GM18907 (cell line): Measurements from ENCODE around the gene ANKRD11.
"Not testable (repeated sequence)": the region's sequence is repeated elsewhere in the genome, so short reads cannot be mapped to it uniquely, and the experiment has no call there.

ENCODE experiments used
- ATAC-seq: cut with Tn5 transposase; IDR thresholded peaks from one replicate; pipeline ENCODE4 v1.9.1; 2021; ENCODE audit warnings: mild to moderate bottlenecking, moderate library complexity; ENCODE audit not compliant: unreplicated experiment

Gene ANKRD11

DNA sequence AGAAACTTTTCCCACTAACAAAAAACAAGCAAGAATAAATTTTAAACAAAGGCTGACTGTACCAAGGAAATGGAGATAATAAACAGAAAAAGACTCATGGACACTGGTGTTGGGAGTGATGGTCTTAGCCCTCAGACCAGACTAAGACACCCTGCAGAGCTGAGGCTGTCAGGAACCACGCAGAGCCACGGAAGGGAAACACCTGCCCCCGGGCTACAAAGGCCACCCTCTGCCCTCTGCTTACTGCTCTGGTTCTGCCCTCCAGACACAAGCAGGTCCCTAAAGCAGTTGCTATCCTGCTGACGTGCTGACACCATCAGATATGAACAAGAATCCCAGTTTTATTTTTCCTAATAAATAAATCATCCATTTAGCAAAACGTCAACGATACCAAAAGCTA is 80.0 kb downstream of the ANKRD11 start:
- no peak for ATAC-seq

DNA sequence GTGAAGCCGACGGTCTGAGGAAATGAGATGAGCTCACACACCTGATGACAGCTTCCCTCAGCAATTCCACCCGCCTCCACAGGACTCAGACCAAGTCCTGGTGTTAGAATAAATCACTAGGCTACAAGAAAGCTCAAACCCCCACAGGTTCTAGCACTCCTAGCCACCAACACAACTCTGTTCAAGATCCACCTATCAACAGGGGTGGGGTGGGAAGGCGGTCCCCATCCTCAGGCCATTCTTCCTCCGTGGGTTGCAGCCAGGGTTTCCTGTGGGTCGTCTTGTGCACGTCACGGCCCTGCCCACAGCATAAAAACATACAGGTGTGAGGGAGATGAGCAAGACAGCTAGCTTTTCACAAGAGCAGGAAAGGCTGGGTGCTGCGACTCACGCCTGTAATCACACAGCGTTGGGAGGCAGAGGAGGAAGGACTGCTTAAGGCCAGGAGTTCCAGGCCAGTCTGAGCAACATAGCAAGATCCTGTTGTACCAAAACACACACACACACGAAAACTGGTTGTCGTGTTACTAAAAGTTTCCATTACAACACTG is 81.1 kb downstream of the ANKRD11 start:
- ATAC-seq = no peak

DNA sequence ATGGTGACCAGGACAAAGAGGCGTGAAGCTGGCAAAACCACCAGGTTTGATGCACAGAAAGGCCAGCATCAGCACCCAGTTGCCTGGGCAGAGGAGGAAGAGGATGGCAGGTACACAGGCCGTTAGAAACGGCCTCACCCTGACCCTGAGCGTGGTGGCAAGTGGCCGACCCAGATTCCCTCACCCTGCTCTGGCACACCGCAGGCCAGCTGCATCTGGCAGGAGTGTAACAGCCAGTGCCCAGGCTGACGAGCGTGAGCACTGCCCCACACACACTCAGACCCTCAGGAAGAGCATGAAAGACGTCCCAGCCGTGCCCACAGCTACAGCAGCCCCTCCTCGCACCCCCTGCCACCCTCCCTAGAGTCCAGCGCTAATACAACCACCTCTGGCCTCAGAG is 82.0 kb downstream of the ANKRD11 start:
- ATAC-seq = no peak

DNA sequence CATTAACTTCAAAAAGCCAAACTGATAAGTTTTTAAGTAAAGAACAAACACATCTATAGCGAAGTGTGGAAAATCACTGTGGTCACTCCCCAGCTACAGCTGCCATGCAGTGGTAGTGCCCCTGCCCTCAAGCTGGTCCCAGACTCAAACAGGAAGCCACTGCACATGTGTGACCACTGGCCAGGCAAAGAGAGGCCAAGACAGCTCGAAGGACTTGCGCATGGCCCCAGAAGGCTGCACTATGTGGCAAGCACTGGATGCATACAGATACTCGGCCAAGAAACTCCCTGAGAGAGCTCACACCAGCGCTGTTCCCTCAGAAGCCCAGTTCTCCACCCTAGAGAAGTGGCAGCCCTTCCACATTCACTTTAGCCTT is 82.4 kb downstream of the ANKRD11 start:
- no peak for ATAC-seq

DNA sequence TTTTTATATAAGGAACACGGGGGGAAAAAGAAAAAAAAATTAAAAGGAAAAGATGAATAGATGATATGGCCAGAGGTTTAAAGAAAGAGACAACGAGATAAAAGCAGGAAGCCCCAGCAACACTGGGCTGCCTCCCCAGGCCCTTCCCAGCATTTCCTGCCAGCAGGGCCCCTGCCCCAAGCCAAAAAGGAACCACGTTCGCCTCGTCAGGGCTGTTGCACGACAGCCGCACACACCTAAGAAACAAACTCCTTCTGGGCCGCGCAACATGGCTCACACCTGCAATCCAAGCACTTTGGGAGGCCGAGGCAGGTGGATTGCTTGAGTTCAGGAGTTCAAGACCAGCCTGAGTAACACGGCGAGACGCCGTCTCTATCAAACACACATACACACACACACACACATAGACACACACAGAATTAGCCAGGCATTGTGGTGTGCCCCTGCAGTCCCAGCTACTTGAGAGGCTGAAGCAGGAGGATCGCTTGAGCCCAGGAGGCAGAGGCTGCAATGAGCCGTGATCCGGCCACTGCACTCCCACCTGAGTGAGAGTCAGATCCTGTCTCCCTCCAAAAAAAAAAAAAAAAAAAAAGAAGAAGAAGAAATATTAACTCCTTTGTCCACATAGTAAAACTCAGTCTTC is 83.0 kb downstream of the ANKRD11 start:
- ATAC-seq = no peak

DNA sequence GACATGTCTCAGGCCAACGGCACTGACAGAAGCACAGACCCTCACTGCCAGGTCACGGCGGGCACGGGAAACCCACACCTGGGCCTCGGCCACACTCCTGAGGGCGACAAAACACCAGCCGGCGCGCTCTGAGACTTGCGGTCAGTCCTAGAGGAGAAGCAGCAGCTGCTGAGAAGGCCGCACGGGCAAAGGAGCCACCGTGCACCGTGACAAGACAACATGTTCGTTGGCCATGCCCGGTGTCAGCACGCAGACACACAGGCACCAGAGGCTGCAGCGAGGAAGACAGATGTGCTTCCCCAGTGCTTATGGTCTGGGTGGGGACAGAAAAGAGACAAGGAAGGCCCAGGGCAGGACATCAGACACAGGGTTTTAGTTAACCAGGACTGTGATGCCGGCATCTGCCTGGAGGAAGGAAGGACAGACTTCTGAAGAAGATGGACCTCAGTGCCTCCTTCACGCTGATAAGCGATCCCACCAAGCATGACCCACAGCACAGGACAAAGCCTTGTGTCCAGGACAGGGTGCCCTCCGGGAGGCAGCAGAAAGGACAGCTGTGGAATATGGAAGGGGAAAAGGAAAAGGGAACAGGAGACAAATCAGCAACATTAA is 84.0 kb downstream of the ANKRD11 start:
- ATAC-seq = no peak

DNA sequence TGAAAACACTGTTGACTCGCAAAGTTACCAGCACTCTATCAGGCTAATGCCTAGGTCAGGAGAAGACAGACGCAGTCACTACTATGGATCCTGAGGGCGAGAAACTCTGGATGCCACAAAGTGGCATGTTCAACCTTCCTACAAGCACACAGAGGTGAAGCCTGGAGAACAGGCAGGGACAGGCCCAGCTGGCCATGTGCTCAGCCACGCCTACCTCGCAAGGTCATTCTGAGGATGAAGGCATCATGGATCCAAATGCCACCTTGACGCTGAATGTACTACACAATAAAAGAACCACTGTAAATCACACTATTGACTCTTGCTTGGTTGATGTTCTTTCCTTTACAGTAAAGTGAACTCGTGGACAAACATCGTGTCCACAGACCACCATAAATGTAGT is 85.8 kb downstream of the ANKRD11 start:
- no peak for ATAC-seq

DNA sequence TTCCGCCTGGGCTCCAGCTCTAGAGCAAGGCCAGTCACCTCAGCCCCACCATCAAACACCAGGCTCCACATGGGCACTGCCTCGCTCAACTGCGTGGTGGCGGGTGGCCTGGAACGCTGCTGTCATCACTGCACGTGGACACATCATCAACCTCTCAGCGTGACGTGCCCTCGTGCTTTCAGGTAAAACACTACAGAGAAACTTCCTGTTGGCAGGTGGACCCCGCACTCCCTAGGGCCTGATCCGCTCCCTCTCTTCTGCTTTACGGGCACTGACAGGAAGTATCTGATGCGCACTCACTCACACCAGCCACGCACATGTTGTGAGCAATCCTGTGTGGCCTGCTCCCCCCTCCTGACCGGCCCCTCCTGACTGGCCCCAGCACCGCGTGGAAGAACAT is 87.4 kb downstream of the ANKRD11 start:
- ATAC-seq = no peak

DNA sequence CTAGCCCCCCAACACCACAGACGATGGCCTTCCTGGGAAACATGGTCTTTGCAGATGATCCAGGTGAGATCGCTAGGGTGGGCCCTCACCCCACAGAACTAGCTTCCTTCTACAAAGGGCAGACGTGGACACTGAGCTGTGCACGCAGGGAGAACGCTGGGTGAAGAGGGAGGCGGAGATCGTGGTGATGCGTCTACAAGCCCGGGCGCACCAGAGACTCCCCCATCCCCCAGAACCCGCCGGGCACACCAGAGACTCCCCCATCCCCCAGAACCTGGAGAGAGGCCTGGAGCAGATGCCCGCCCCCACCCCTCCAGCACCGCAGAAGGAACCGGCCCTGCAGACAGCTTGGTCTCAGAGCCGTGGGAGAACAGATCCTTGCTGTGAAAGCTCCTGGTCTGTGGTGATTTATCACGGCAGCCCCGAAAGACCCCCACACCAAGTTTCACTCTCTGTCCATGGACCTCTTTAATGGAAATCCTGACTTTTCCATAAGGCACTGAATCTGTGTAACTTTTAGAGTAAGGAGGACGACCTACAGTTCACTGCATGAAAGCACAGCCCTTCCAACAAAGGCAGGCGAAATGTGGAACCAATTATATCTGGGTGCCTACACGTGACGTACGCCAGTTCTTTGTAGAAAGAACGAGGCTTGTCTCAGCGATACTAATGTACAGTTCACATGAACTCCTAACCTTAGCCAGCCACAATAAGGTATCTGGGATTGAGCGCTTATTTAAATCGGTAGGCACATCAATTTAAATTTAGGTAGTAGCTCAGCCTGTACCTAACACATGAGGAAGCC is 88.5 kb downstream of the ANKRD11 start:
- ATAC-seq = no peak

DNA sequence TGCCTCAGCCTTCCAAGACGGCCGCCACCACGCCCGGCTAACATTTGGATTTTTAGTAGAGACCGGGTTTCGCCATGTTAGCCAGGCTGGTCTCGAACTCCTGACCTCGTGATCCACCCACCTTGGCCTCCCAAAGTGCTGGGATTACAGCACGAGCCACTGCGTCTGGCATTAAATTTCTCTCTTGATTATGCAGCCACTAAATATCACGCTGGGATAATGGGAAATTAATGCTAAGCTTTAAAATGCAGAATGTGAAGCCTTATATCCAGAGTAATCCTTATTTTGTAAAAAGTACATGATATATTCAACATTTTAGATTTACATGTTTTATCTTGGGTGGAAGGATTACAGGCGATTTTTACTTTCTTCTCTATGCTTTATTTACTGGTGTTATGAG is 89.2 kb downstream of the ANKRD11 start:
- no peak for ATAC-seq

DNA sequence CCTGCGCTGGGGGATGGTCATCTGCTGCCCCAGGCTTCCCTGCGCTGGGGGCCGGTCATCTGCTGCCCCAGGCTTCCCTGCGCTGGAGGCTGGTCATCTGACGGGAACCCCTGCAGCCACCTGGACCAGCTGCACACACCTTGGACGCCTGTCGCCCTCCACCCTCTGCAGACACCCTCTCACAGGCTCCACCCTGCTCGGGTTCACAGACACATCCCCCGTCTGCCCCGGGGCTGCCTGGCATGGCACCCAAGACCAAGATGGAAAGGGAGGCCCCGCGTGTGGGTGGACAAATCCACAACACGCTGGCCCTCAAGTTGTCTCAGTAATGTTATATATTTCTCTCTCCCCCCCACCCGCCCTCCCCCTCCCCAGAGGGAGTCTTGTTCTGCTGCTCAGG is 89.6 kb downstream of the ANKRD11 start:
- no peak for ATAC-seq

DNA sequence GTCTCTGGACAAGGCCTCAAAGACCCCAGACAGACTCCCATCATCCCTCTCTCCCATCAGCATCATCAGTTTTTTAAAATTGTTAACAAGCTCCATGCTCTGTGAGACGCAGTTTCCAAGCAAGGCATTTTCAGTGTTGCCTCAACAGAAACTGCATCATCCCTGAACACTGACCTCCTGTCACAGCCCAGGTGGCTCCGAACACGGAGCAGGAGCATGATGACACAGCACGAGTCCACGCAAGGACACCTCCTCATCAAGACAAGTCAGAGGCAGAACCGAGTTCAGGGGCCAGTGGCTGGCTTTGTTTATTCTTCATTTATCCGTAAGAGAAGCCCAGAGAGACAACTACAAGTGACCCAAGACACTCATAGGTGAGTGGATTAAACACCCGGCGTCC is 91.4 kb downstream of the ANKRD11 start:
- ATAC-seq = no peak

DNA sequence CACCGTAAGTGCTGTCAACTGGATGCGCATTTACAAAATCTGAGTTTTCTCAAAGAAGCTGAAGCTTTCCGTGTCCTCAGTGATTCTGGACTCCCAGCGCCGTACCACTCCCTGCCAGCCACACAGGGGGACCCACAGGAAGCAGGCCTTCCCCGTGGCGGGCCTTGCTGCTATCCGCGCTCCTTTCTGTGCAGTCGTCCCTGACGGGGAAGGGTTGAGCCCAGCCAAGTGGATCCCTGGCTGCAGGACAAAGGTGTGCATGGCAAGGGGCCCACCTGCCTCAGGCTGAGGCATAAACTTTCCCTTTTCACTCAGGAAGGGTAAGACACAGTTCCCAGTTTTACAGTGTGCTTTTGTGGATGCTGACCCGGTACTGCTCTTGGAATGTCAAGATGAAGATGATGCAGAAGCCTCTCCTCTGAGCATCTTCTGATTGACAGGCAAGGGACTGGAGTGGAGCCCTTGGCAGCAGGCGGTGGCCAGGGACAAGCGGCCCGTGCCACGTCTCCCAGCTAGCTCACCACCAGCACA is 93.0 kb downstream of the ANKRD11 start:
- no peak for ATAC-seq

DNA sequence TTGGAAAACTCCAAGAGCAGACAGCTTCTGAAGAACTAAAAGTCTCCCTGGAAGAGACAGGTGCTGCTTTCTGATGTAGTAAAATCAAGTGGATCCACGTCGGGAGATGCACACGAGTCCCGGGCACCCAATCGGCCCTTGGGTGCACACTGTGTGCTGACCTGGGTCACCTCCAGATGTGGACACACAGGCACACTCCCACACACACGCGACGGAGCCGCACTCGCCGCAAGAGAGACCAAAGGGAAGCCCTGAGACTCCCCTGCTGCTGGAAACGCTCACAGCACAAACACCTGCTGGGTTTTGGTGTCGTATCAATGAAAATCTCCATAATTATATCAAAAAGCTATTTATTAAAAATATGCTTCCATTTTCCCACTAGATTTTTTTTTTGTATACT is 94.2 kb downstream of the ANKRD11 start:
- ATAC-seq = no peak

DNA sequence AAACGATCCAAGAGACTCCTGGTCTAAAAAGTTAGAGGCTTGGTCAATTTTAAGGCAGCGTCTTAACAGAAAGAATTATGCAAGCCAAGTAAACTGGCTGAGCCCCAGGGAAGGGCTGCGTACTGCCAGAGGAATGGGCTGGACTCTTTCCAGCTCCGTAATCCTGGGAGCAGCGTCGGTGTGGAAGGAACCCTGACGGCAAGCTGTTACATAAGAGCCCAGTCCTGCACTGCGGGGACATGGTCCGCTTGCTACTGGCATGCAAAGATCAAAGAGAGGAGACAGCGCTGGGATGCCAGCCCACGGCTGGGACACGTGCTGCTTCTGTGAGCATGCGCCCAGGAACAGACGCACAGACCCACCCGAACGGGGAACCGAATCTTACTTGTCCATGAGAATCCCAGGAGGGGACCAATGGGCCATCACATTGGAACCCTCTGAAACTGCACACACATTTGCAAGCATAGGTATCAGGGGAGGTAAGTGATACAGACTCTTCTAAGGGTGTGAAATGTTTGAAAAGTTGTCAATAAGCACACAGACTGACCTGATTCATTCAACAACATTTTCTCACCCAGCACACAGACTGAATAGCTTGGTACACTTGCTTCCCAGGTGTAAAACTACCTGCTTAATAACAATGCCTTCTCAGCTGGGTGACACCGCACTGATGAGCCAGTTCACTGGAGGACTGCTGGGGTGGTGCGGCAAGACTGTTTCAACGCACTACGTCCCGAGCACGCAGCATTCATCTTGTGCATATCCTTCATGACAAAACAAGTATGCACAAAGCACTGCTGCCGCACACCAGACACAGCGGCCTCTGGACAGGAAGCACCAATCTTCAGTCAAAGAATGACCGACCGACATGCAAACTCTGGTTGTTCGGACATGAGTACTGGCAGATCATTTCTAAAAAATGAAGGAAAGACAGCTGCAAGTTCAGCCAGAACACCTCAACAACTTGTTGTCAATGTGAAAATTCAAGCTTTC is 94.9 kb downstream of the ANKRD11 start:
- no peak for ATAC-seq

DNA sequence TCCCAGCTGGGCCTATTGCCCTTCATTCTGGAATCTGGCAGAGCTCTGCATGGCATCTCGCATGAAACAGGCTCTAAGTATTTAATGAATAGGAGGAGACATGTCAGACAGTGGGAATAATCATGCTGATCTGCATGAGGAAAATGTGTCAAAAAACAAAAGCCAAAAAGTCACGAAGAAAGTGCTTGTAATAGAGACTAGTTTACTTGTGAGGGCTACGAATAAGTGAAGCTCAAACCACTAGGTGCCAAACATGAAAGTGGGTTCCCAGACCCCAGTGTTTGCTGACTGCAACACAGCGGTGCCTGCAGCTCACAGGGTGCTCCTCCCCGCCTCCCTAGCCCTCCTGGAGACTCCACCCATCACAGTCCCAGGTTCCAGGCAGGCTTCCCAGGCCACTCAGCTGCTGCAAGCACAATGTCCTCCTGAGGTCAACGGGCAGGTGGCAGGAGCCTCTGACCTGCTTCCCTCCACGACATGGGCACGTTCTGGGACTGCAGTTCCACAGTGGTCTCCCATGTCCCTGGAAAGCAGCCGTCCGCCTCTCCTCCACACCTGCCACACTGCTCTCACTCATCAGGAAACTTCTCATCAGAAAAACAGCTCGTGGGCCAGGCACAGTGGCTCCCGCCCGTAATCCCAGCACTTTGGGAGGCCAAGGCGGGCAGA is 96.5 kb downstream of the ANKRD11 start:
- no peak for ATAC-seq

DNA sequence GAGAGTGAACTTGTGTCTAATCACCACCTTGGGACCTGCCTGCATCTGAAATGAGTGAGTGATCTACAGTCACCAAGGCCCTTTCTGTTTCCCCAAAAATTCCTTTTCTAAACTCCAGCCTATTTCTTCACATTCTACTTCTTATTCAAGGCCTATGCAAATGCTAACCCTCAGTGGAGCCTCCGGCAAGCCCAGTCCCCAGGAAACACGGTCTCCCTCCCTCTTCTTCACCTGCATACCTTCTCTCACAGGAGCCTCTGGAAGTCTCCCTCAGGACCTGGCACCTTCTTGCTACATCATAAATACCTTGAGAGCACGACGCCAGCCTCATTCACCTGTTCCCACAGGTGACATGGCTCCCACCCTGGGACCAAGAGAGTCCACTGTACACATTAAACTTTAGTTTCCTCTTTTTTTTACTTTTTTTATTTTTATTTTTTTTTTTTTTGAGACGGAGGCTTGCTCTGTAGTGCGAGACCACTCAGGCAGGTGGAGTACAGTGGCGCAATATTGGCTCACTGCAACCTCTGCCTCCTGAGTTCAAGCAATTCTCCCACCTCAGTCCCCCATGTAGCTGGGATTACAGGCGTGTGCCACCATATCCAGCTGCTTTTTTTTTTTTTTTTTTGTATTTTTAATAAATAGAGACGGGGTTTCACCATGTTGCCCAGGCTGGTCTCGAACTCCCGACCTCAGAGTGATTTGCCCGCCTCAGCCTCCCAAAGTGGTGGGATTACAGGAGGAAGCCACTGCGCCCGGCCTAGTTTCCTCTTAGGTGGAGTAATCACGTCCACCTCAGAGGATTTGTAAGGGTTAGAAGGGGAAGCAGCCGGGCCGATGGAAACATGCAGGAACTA is 97.3 kb downstream of the ANKRD11 start:
- no peak for ATAC-seq

DNA sequence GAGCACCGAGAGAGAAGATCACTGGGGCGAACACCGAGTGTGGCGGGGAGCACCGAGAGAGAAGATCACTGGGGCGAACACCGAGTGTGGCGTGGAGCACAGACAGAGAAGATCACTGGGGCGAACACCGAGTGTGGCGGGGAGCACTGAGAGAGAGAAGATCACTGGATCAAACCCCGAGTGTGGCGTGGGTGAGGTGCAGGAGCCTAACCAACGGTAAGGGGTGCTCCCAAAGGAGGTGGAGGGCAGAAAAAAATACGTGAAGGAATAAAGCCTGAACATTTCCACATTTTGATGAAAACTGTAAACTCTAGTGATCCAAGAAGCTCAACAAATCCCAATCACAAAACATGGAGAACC is 100.2 kb downstream of the ANKRD11 start:
- ATAC-seq = not testable (repeated sequence)
